Peyer's patch (tissue), 4 donors: ENCODE data around the gene MOSPD2.

Experiments used
- POLR2A ChIP-seq, 2 donors: fragments of 450-650 bp; IDR thresholded peaks; one replicate each; pipeline ENCODE4 v1.5.1; 2017; ENCODE audit warnings: antibody characterized with exemption in 2 of 2, mild to moderate bottlenecking in 2 of 2, moderate library complexity in 2 of 2
- TF ChIP-seq, protein P1 (sequence below), 6 experiments: fragments of 450-650 bp in 4 of 6; fragments of 200-600 bp in 2 of 6; sonication (generic) in 1 of 6; IDR thresholded peaks; one replicate each; pipeline ENCODE4 v1.5.1; 2017 to 2019; ENCODE audit warnings: antibody characterized with exemption in 6 of 6, mild to moderate bottlenecking in 3 of 6, moderate library complexity in 1 of 6

DNA sequence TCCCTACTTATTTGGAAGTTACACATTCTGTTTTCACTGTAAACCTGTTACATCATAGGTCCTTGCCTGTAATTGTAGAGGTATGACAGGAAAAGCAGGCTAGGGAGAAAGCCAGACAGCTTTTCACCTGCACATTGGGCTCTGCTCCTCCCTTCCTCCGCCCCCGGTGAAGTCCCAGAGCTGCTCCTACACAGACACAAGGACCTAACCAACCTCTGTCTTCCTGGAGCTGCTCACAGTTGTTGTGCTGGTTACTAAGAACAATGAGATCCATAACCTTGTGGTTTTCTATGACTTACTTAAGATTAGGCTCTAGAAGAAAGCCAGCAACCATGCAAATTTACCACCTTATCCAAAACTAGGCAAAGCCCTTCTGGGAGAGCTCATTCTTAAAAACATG lies 40.0 kb downstream of the MOSPD2 start:
- TF ChIP-seq, protein P1, sequence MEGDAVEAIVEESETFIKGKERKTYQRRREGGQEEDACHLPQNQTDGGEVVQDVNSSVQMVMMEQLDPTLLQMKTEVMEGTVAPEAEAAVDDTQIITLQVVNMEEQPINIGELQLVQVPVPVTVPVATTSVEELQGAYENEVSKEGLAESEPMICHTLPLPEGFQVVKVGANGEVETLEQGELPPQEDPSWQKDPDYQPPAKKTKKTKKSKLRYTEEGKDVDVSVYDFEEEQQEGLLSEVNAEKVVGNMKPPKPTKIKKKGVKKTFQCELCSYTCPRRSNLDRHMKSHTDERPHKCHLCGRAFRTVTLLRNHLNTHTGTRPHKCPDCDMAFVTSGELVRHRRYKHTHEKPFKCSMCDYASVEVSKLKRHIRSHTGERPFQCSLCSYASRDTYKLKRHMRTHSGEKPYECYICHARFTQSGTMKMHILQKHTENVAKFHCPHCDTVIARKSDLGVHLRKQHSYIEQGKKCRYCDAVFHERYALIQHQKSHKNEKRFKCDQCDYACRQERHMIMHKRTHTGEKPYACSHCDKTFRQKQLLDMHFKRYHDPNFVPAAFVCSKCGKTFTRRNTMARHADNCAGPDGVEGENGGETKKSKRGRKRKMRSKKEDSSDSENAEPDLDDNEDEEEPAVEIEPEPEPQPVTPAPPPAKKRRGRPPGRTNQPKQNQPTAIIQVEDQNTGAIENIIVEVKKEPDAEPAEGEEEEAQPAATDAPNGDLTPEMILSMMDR (IDR thresholded peaks at IDR 0.05), result no peak
- no peak for TF ChIP-seq POLR2A (IDR thresholded peaks at IDR 0.05)
